HG03342 (cell line): Measurements from ENCODE around the gene C3orf20.

Experiments
- ATAC-seq: cut with Tn5 transposase; IDR thresholded peaks from one replicate; pipeline ENCODE4 v1.9.1; 2021; ENCODE audit warnings: mild to moderate bottlenecking, moderate library complexity; ENCODE audit not compliant: unreplicated experiment

Gene C3orf20

GRCh38 chr3:14810070-14810791, 135.3 kb downstream of the C3orf20 start:
- no peak for ATAC-seq

GRCh38 chr3:14810801-14811661, 136.1 kb downstream of the C3orf20 start:
- ATAC-seq, result no peak

DNA sequence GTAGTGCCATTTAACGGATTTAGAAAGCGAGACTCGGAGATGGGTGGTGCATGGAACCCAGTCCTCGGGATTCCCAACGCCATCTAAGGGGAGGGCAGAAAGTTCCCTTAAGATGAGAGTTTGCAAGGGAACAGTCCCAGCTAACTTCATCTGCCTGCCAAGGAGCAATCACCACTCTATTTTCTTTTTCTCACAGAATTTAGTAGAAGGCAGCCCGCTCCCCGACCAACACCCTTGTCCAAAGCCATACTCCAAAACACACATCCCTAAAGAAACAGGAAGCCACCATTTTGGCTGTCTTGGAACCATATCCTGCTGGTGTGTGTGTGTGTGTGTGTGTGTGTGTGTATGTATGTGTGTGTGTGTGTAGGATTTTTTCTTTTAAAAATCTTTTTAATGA, 136.7 kb downstream of the C3orf20 start:
- ATAC-seq, result no peak

DNA sequence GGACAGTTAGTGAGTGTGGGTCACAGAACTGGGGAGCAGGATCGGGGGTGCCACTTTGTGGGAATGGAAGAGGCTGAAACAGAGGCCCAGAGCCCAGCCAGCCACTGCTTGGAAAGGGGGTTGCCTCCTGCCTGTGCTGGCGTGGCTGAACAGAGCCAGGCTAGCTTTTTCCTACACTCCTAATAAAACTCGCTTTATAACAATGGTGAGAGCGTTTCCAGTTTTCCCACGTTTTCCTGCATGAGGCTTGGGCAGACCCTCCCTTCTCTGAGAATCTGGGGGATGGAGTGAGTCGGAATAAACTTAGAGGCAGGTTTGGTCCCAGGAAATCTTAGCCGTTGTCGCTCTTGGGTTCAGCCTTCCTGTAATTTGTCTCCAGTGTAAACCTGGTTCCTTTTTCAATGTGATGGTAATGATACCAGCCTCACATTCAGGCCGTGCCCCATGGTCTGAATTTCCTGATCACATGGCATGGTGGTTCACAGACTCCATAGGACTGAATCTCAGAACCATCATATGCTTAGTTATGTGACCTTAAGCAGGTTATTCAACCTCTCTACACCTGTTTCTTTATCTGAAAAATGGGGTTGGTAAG, 137.4 kb downstream of the C3orf20 start:
- ATAC-seq, result no peak

DNA sequence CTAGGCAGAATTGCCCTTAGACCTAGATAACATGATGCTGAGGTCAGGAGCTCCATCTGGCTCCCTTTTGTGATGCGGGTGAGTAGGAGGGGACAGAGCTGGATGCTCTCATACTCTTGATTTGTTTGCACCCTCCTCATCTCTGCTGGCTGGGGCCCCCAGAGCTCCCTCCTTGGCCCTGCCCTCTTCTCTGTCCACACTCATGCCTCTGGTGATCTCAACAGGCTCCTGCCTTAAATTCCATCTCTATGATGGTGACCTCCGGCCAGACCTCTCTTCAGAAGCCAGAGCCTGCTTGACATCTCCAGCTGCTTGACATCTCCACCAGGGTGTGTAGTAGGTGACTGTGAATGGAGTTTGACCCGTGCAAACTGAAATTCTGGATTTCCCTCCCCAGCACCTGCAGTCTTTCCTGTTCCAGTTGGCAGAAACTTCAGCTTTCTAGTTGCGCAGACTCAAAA, 139.5 kb downstream of the C3orf20 start:
- no peak for ATAC-seq

DNA sequence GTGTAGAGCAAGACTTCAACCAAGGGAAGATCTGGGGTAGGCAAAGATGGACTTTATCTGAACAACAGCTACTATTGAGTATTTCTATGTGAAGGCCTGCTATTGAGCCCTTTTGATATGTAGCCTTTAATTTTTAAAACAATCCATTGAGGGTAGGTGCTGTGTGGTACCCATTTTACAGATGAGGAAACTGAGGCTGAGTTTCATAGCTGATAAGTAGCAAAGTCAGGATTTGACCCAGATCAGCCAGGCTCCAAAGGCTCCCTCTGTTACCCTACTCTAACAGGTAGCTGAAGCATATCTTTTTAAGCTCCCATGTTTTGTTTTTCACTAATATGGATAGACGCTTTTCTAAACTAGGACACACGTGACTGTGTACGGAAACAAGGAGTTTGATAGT, 141.4 kb downstream of the C3orf20 start:
- ATAC-seq, result no peak

- no peak for ATAC-seq
Measured at GRCh38 chr3:14818804-14819500, 144.0 kb downstream of the C3orf20 start, which contains the start of gene FGD5. Gene FGD5, plus strand, starts transcription at chr3:14818962. Its CDS starts 110 bp downstream, at chr3:14819072.

GRCh38 chr3:14819671-14820070, 144.7 kb downstream of the C3orf20 start:
- no peak for ATAC-seq

GRCh38 chr3:14820156-14820555, 145.2 kb downstream of the C3orf20 start:
- ATAC-seq, result no peak

DNA sequence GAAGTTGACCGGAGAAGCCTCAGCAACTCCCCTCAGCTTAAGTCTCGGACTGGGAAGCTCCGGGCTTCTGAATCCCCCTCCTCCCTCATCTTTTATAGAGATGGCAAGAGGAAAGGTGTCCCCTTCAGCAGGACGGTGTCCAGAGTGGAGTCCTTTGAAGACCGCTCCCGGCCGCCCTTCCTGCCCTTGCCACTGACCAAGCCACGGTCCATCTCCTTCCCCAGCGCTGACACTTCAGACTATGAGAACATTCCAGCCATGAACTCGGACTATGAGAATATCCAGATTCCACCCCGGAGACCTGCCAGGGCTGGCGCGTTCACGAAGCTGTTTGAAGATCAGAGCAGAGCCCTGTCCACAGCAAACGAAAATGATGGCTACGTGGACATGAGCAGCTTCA, 146.2 kb downstream of the C3orf20 start:
- no peak for ATAC-seq

DNA sequence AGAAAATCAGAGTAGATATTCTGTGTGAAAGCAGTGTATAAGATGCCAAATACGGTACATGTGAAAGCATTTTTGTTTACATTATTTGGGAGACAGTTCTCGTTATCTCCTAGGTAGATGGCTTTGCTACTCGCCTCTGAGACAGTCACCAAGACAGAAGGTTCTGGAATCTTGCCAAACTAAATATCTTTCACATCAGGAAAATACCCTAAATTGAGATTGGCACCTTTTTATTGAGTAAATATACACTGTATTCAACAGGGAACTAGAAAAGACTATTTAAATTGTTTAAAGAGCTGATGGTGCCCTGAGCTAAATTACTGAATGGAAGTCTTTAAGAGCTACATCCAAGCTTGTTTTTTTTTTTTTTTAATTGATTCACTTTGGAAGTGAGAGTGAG, 147.2 kb downstream of the C3orf20 start:
- no peak for ATAC-seq
